ENCODE results near the gene PHLPP1.

PHLPP1 gene

GRCh38 chr18:62763101-62763521, 47.8 kb downstream of the PHLPP1 start:
- DNase-seq (ENCODE audit: low read depth) = no peak
- TF ChIP-seq MYC (IDR thresholded peaks at IDR 0.05; ENCODE audit: low read depth, low read length) = no peak
- TF ChIP-seq, protein P1, sequence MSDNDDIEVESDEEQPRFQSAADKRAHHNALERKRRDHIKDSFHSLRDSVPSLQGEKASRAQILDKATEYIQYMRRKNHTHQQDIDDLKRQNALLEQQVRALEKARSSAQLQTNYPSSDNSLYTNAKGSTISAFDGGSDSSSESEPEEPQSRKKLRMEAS (IDR thresholded peaks at IDR 0.05; ENCODE audit: low read depth, low read length) = no peak
- no peak for TF ChIP-seq CTCF (IDR thresholded peaks at IDR 0.05; ENCODE audit: low read depth, low read length)
- TF ChIP-seq POLR2A (IDR thresholded peaks at IDR 0.05; ENCODE audit: extremely low read depth, insufficient read length) = no peak
- H3K4me3 ChIP-seq (ENCODE audit: low read depth, low read length) = no peak overlapping the region

DNA sequence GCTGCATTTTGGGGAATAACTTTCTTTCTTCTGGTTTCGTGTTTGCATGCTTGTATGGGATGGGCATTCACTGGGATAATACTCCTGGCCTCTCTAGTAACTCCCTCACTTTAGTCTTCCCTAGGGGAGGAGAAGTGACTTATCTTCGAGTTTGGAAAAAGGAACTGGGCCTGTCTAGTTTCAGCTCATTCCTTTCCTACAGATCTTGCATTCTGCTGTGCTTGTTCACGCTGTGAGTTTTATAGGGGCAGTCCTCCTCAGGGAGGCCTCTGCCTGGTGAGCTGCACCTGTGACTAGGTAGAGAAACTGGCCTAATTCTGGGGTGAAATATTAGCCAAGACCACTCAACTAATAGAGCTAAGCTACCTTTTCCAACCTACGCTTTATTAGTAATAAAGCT, 50.9 kb downstream of the PHLPP1 start:
- no peak overlapping the region for H3K4me3 ChIP-seq (ENCODE audit: low read depth, low read length)
- no peak for DNase-seq (ENCODE audit: low read depth)
- no peak for TF ChIP-seq MYC (IDR thresholded peaks at IDR 0.05; ENCODE audit: low read depth, low read length)
- TF ChIP-seq, protein P1 (IDR thresholded peaks at IDR 0.05; ENCODE audit: low read depth, low read length) = no peak
- TF ChIP-seq CTCF (IDR thresholded peaks at IDR 0.05; ENCODE audit: low read depth, low read length) = no peak

DNA sequence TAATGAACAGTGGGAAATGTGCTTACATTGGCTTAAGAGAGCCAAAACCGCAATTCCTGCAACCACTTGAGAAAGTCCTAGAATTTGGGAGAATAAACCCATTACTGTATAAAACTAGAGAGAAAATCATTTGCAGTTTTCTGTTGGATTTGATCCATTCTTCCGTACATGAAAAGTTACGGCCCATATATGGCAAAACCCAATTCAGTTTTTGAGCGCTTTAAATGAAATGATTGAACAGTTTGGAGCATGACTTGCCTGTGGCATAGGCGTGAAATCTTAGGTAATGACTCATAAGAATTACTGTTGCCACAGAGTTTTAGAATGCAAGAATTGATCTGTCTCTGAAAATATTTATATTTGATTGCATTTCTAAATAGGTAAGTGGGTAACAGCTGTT, 52.0 kb downstream of the PHLPP1 start:
- TF ChIP-seq, protein P1 (IDR thresholded peaks at IDR 0.05; ENCODE audit: low read depth, low read length) = no peak
- TF ChIP-seq POLR2A (IDR thresholded peaks at IDR 0.05; ENCODE audit: extremely low read depth, insufficient read length) (no peak), CTCF (IDR thresholded peaks at IDR 0.05; ENCODE audit: low read depth, low read length) (no peak), MYC (IDR thresholded peaks at IDR 0.05; ENCODE audit: low read depth, low read length) (no peak)
- DNase-seq (ENCODE audit: low read depth) = no peak
- H3K4me3 ChIP-seq (ENCODE audit: low read depth, low read length) = no peak overlapping the region

- TF ChIP-seq, protein P1 (IDR thresholded peaks at IDR 0.05; ENCODE audit: low read depth, low read length) = no peak
- no peak for TF ChIP-seq MYC (IDR thresholded peaks at IDR 0.05; ENCODE audit: low read depth, low read length)
- TF ChIP-seq POLR2A (IDR thresholded peaks at IDR 0.05; ENCODE audit: extremely low read depth, insufficient read length) = no peak
- no peak for TF ChIP-seq CTCF (IDR thresholded peaks at IDR 0.05; ENCODE audit: low read depth, low read length)
- H3K4me3 ChIP-seq (ENCODE audit: low read depth, low read length) = no peak overlapping the region
- no peak for DNase-seq (ENCODE audit: low read depth)
Measured at GRCh38 chr18:62767836-62768557, 52.7 kb downstream of the PHLPP1 start.

- TF ChIP-seq, protein P1 (IDR thresholded peaks at IDR 0.05; ENCODE audit: low read depth, low read length) = no peak
- TF ChIP-seq POLR2A (IDR thresholded peaks at IDR 0.05; ENCODE audit: extremely low read depth, insufficient read length) (no peak), CTCF (IDR thresholded peaks at IDR 0.05; ENCODE audit: low read depth, low read length) (no peak), MYC (IDR thresholded peaks at IDR 0.05; ENCODE audit: low read depth, low read length) (no peak)
Measured at GRCh38 chr18:62768558-62768943, 53.2 kb downstream of the PHLPP1 start.

More at GRCh38 chr18:62768558-62768943, 53.2 kb downstream of the PHLPP1 start:
- H3K4me3 ChIP-seq (ENCODE audit: low read depth, low read length) = no peak overlapping the region
- DNase-seq (ENCODE audit: low read depth) = no peak

All from NB4 (cell line).